GM23338 (cell line): ENCODE data around the gene TIAM1. TPM values are rescaled to one million over a fixed set of nuclear protein-coding genes. Genes with fewer than 3 reads are reported as not detected.

Source experiments
- ATAC-seq: fragments of 200-7000 bp; cut with Tn5 transposase; 3 replicates; pipeline ENCODE4 v1.9.1; 2020
- DNase-seq: peaks from one replicate; pipeline ENCODE4 v3.0.0-alpha.2; 2015; ENCODE audit warnings: low spot score
- H2AFZ ChIP-seq: fragments of 200-600 bp; sonication (generic); 2 replicates; pipeline ENCODE4 v1.8.0; 2016; ENCODE audit warnings: antibody characterized with exemption, mild to moderate bottlenecking, moderate library complexity
- H3F3A ChIP-seq: fragments of 200-600 bp; sonication (generic); replicated peaks from 2 replicates; pipeline ENCODE4 v1.8.0; 2017; ENCODE audit warnings: antibody characterized with exemption, mixed run types, low read depth
- H3K27ac ChIP-seq: fragments of 200-600 bp; sonication (generic); 2 replicates; pipeline ENCODE4 v1.6.1; 2016; ENCODE audit warnings: low read depth
- H3K27me3 ChIP-seq: fragments of 200-600 bp; sonication (generic); 2 replicates; pipeline ENCODE4 v1.8.0; 2016; ENCODE audit warnings: mild to moderate bottlenecking, mixed run types, moderate library complexity; ENCODE audit not compliant: insufficient read depth
- H3K36me3 ChIP-seq: fragments of 200-600 bp; sonication (generic); 2 replicates; pipeline ENCODE4 v1.8.0; 2016; ENCODE audit warnings: mild to moderate bottlenecking; ENCODE audit not compliant: insufficient read depth
- H3K4me1 ChIP-seq: fragments of 200-600 bp; sonication (generic); 2 replicates; pipeline ENCODE4 v1.8.0; 2016; ENCODE audit warnings: mild to moderate bottlenecking, moderate library complexity; ENCODE audit not compliant: insufficient read depth
- H3K4me2 ChIP-seq: fragments of 200-600 bp; sonication (generic); 2 replicates; pipeline ENCODE4 v1.7.1; 2017; ENCODE audit warnings: mixed run types
- H3K4me3 ChIP-seq: fragments of 200-600 bp; sonication (generic); 2 replicates; pipeline ENCODE4 v1.6.1; 2016; ENCODE audit warnings: mixed run types
- H3K79me2 ChIP-seq: fragments of 200-600 bp; sonication (generic); replicated peaks from 2 replicates; pipeline ENCODE4 v1.8.0; 2017; ENCODE audit warnings: mild to moderate bottlenecking; ENCODE audit not compliant: insufficient read depth
- H3K9me2 ChIP-seq: fragments of 200-600 bp; sonication (generic); 2 replicates; pipeline ENCODE4 v1.8.0; 2017; ENCODE audit not compliant: insufficient read depth
- H4K20me1 ChIP-seq: fragments of 200-600 bp; sonication (generic); replicated peaks from 2 replicates; pipeline ENCODE4 v1.8.0; 2017; ENCODE audit warnings: mild to moderate bottlenecking; ENCODE audit not compliant: insufficient read depth
- H3K27ac Mint-ChIP-seq: 2 replicates; pipeline ENCODE4 v1.8.0; 2020; ENCODE audit warnings: inconsistent platforms, mild to moderate bottlenecking, moderate library complexity, mixed read lengths
- H3K27me3 Mint-ChIP-seq: 3 replicates; pipeline ENCODE4 v1.8.0; 2022; ENCODE audit warnings: low read depth, mild to moderate bottlenecking, moderate library complexity, mixed read lengths, inconsistent platforms; ENCODE audit not compliant: insufficient read depth, poor library complexity
- H3K36me3 Mint-ChIP-seq: 3 replicates; pipeline ENCODE4 v1.8.0; 2021; ENCODE audit warnings: low read depth, mild to moderate bottlenecking, inconsistent platforms, moderate library complexity, mixed read lengths
- H3K4me1 Mint-ChIP-seq: 3 replicates; pipeline ENCODE4 v1.8.0; 2020; ENCODE audit warnings: mild to moderate bottlenecking, inconsistent platforms, mixed read lengths
- H3K4me3 Mint-ChIP-seq: 3 replicates; pipeline ENCODE4 v1.8.0; 2021; ENCODE audit warnings: moderate library complexity, mild to moderate bottlenecking, inconsistent platforms, mixed read lengths
- H3K9me3 Mint-ChIP-seq: 3 replicates; pipeline ENCODE4 v1.8.0; 2020; ENCODE audit warnings: moderate library complexity, mild to moderate bottlenecking, inconsistent platforms, mixed read lengths
- CREB1 ChIP-seq: fragments of 250-450 bp; sonication (Bioruptor Pico); IDR thresholded peaks from 2 replicates; pipeline ENCODE4 v1.5.0; 2020; ENCODE audit warnings: low read depth, mild to moderate bottlenecking, moderate library complexity
- ETS1 ChIP-seq: IDR thresholded peaks from 2 replicates; pipeline ENCODE4 v1.6.1; 2016; ENCODE audit warnings: antibody characterized with exemption
- NANOG ChIP-seq: IDR thresholded peaks from 2 replicates; pipeline ENCODE4 v1.6.1; 2016; ENCODE audit warnings: antibody characterized with exemption, borderline replicate concordance
- REST ChIP-seq: IDR thresholded peaks from one replicate; pipeline ENCODE4 v1.6.1; 2018; ENCODE audit warnings: antibody characterized with exemption; ENCODE audit not compliant: unreplicated experiment
- STAT1 ChIP-seq: IDR thresholded peaks from one replicate; pipeline ENCODE4 v1.6.1; 2016; ENCODE audit warnings: antibody characterized with exemption; ENCODE audit not compliant: unreplicated experiment
- ZNF331 ChIP-seq: fragments of 250-450 bp; sonication (Bioruptor Pico); IDR thresholded peaks from 2 replicates; pipeline ENCODE4 v1.5.0; 2020; ENCODE audit warnings: low read depth, mild to moderate bottlenecking, moderate library complexity
- ZNF462 ChIP-seq: fragments of 250-450 bp; sonication (Bioruptor Pico); IDR thresholded peaks from 2 replicates; pipeline ENCODE4 v1.5.0; 2020; ENCODE audit warnings: mild to moderate bottlenecking, moderate library complexity
- polyA plus RNA-seq: library from polyadenylated mRNA; unstranded; fragments of >200 nt; fragmentation: Nextera tagmentation; extraction: Ambion mirVana; gene quantifications from 2 replicates; pipeline ENCODE4 v1.2.1, GENCODE V29; 2016
- total RNA-seq: library from RNA; depleted of rRNA; stranded (reverse); fragments of >200 nt; shearing (Covaris generic); gene quantifications from 2 replicates; pipeline ENCODE4 v1.2.3, GENCODE V29; 2014

Gene TIAM1
- total and polyA plus RNA-seq, 2 experiments from 2014 or later: 18.5 to 20.0 TPM

GRCh38 chr21:31366825-31367224 lies 22.8 kb upstream of the TIAM1 start (continued):
- TF ChIP-seq ZNF462 (CRISPR knock-in tag): no peak

- peaks cover 20% of the 10 kb centered on the region; the same call in 1 of the 2 replicates for H3K4me1 ChIP-seq
- H3K4me3 ChIP-seq: no peak overlapping the region
- H3K4me2 ChIP-seq: no peak overlapping the region
- H3F3A ChIP-seq: no peaks in the 10 kb centered on the region
- Mint-ChIP-seq H3K4me1 (peaks cover 22% of the 10 kb centered on the region; the same call in 2 of the 3 replicates), H3K27me3 (no peaks in the 10 kb centered on the region), H3K27ac (no peak overlapping the region; the same call in 1 of the 2 replicates), H3K36me3 (no peaks in the 10 kb centered on the region), H3K9me3 (no peaks in the 10 kb centered on the region), H3K4me3 (no peak overlapping the region)
- no peak overlapping the region for H3K27ac ChIP-seq
- DNase-seq: no peak
- H4K20me1 ChIP-seq: no peaks in the 10 kb centered on the region; the same call in 1 of the 2 replicates
- no peaks in the 10 kb centered on the region for H3K36me3 ChIP-seq
- no peaks in the 10 kb centered on the region for H3K9me2 ChIP-seq
- no peak for ATAC-seq
- no peak overlapping the region for H2AFZ ChIP-seq
- H3K27me3 ChIP-seq: no peaks in the 10 kb centered on the region
- no peaks in the 10 kb centered on the region for H3K79me2 ChIP-seq
- TF ChIP-seq ZNF331 (CRISPR knock-in tag) (no peak), REST (no peak), NANOG (no peak), ETS1 (no peak), CREB1 (CRISPR knock-in tag) (no peak), STAT1 (no peak)
These were observed 20.3 kb upstream of the TIAM1 start for GRCh38 chr21:31364253-31364945.
